ENCODE results near the gene MRE11.

DNA sequence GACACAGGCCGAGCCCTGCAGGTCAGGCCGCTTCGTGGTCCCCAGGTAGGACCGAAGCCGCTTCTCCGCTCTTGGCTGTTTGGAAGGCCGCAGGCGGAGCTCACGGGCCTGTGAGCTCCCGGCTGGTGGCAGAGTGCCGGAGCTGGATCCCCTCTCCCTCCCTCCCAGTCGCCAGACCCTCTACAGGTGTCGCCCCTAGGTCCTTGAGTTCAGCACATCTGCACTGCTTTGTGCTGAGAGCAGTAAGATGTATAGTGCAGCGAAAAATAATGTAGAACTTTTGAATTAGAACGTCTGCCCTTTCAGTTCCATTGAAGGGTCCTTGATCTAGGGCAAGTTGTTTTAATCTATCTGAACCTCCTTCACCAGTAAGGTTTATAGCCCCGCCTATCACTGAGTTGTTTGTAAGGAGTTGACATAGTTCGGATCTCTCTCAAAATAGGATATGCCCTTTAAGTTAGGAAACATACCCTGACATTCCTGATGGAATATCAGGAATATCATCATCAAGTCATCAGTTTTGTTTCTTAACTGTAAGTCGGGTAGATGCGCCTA lies 559 bp upstream of the MRE11 start:
- TF ChIP-seq, protein P1, sequence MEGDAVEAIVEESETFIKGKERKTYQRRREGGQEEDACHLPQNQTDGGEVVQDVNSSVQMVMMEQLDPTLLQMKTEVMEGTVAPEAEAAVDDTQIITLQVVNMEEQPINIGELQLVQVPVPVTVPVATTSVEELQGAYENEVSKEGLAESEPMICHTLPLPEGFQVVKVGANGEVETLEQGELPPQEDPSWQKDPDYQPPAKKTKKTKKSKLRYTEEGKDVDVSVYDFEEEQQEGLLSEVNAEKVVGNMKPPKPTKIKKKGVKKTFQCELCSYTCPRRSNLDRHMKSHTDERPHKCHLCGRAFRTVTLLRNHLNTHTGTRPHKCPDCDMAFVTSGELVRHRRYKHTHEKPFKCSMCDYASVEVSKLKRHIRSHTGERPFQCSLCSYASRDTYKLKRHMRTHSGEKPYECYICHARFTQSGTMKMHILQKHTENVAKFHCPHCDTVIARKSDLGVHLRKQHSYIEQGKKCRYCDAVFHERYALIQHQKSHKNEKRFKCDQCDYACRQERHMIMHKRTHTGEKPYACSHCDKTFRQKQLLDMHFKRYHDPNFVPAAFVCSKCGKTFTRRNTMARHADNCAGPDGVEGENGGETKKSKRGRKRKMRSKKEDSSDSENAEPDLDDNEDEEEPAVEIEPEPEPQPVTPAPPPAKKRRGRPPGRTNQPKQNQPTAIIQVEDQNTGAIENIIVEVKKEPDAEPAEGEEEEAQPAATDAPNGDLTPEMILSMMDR (IDR thresholded peaks at IDR 0.05), result no peak
- no peak for TF ChIP-seq POLR2A (IDR thresholded peaks at IDR 0.05)
- TF ChIP-seq EP300 (IDR thresholded peaks at IDR 0.05; ENCODE audit: low read depth), result no peak
- TF ChIP-seq POLR2AphosphoS5 (IDR thresholded peaks at IDR 0.05), result no peak
